GM12878 (cell line): ENCODE results near the gene VDR. TPM values are rescaled to one million over a fixed set of nuclear protein-coding genes. Genes with fewer than 3 reads are reported as not detected.

ENCODE experiments used
- ATAC-seq: fragments of 200-7000 bp; cut with Tn5 transposase; 3 replicates; pipeline ENCODE4 v1.9.1; 2020; ENCODE audit warnings: mild to moderate bottlenecking, moderate library complexity
- BruUV-seq: library from RNA; stranded (reverse); fragments of 400-500 nt; replicated peaks from 2 replicates; lab custom pipeline; 2021; lab: Mats Ljungman, UMichigan
- CTCF ChIA-PET: fragments of 300-600 bp; sonication (Branson Sonifier 250); formaldehyde crosslinking; extraction: SDS; loops from one replicate; lab custom pipeline; 2021; ENCODE audit warnings: inconsistent platforms; lab: Yijun Ruan, JAX
- POLR2A ChIA-PET: fragments of 350-600 bp; formaldehyde crosslinking; extraction: SDS; loops from one replicate; lab custom pipeline; 2021; ENCODE audit warnings: inconsistent platforms; lab: Charles Lee
- RAD21 ChIA-PET: fragments of 300-600 bp; sonication (Branson Sonifier 250); formaldehyde crosslinking; loops from one replicate; lab custom pipeline; 2023; ENCODE audit warnings: antibody characterized with exemption; ENCODE audit not compliant: unreplicated experiment; lab: Charles Lee
- SMC1A ChIA-PET: fragments of 300-600 bp; sonication (Branson Sonifier 250); formaldehyde crosslinking; loops from one replicate; lab custom pipeline; 2023; ENCODE audit not compliant: unreplicated experiment, uncharacterized antibody; lab: Charles Lee
- DNase-seq: peaks from one replicate; pipeline ENCODE4 v3.0.0-alpha.2; 2011; ENCODE audit warnings: low read depth, low spot score
- FAIRE-seq: peaks from 3 replicates; lab custom pipeline; 2011; peaks lifted over from hg19 to GRCh38; lab: Jason Lieb, UNC
- H2AFZ ChIP-seq: 2 replicates; pipeline ENCODE4 v1.6.0; 2011; ENCODE audit warnings: low read depth, low read length, control low read depth; ENCODE audit not compliant: control insufficient read depth
- H3K27ac ChIP-seq: 2 replicates; pipeline ENCODE4 v1.5.1; 2011; ENCODE audit warnings: control low read depth; ENCODE audit not compliant: control insufficient read depth, insufficient read depth
- H3K27me3 ChIP-seq, 2 experiments: replicated peaks in 1 of 2; 2 replicates each; pipeline versions ENCODE4 v1.6.0 to v1.6.1; 2011; ENCODE audit warnings: low read length in 1 of 2; ENCODE audit not compliant: control insufficient read depth in 2 of 2, insufficient read depth in 2 of 2
- H3K36me3 ChIP-seq, 2 experiments: 2 replicates each; pipeline ENCODE4 v1.5.1; 2011; ENCODE audit warnings: low read length in 1 of 2; ENCODE audit not compliant: control insufficient read depth in 2 of 2, insufficient read depth in 2 of 2
- H3K4me1 ChIP-seq: 2 replicates; pipeline ENCODE4 v1.6.1; 2011; ENCODE audit warnings: mild to moderate bottlenecking, low read length, moderate library complexity, mixed read lengths; ENCODE audit not compliant: control insufficient read depth, insufficient read depth
- H3K4me2 ChIP-seq: 2 replicates; pipeline ENCODE4 v1.6.0; 2011; ENCODE audit warnings: control low read depth; ENCODE audit not compliant: control insufficient read depth, insufficient read depth
- H3K4me3 ChIP-seq: fragments of 200-600 bp; sonication (generic); 2 replicates; pipeline ENCODE4 v1.5.1; 2016
- H3K79me2 ChIP-seq: 2 replicates; pipeline ENCODE4 v1.6.0; 2011; ENCODE audit warnings: low read length; ENCODE audit not compliant: control insufficient read depth, insufficient read depth
- H3K9ac ChIP-seq: 2 replicates; pipeline ENCODE4 v1.8.0; 2011; ENCODE audit warnings: low read length, control low read depth, mixed read lengths; ENCODE audit not compliant: control insufficient read depth, insufficient read depth
- H3K9me3 ChIP-seq: replicated peaks from 3 replicates; pipeline ENCODE4 v1.5.1; 2011; ENCODE audit warnings: mild to moderate bottlenecking, low read length; ENCODE audit not compliant: control insufficient read depth, insufficient read depth
- H4K20me1 ChIP-seq: 2 replicates; pipeline ENCODE4 v1.6.0; 2011; ENCODE audit not compliant: control insufficient read depth, insufficient read depth
- ATF7 ChIP-seq: fragments of 450-650 bp; IDR thresholded peaks from 2 replicates; pipeline ENCODE4 v1.6.1; 2016; ENCODE audit warnings: low read depth, mild to moderate bottlenecking
- BCL11A ChIP-seq: IDR thresholded peaks from 2 replicates; pipeline ENCODE4 v1.6.1; 2011; ENCODE audit warnings: low read depth, low read length
- CREM ChIP-seq: IDR thresholded peaks from 2 replicates; pipeline ENCODE4 v1.6.1; 2014; ENCODE audit warnings: antibody characterized with exemption, low read depth
- CTCF ChIP-seq, 3 experiments: IDR thresholded peaks in 2 of 3; conservative IDR thresholded peaks in 1 of 3; 2 replicates each; pipeline ENCODE4 v1.5.1; 2011; ENCODE audit warnings: low read depth in 3 of 3, low read length in 3 of 3, mild to moderate bottlenecking in 3 of 3, control low read depth in 2 of 3, moderate library complexity in 2 of 3, inconsistent platforms in 1 of 3, mixed read lengths in 1 of 3; ENCODE audit not compliant: control insufficient read depth in 2 of 3, insufficient read depth in 1 of 3; ENCODE audit errors: extremely low read depth in 1 of 3
- DPF2 ChIP-seq: fragments of 450-650 bp; IDR thresholded peaks from 2 replicates; pipeline ENCODE4 v1.6.1; 2017; ENCODE audit warnings: mild to moderate bottlenecking
- EP300 ChIP-seq, 2 experiments: fragments of 150-350 bp in 1 of 2; IDR thresholded peaks; 2 replicates each; pipeline ENCODE4 v1.6.1; 2011 to 2012; ENCODE audit warnings: low read depth in 2 of 2, low read length in 2 of 2, borderline replicate concordance in 1 of 2, improper control_type of control experiment in 1 of 2, inconsistent platforms in 1 of 2; ENCODE audit not compliant: control insufficient read depth in 1 of 2
- HCFC1 ChIP-seq: fragments of 150-350 bp; IDR thresholded peaks from 2 replicates; pipeline ENCODE4 v1.6.1; 2014; ENCODE audit warnings: low read length
- MEF2A ChIP-seq: IDR thresholded peaks from 2 replicates; pipeline ENCODE4 v1.6.1; 2011; ENCODE audit warnings: low read depth, mild to moderate bottlenecking, low read length, moderate library complexity; ENCODE audit not compliant: insufficient read depth
- MTA3 ChIP-seq: IDR thresholded peaks from 2 replicates; pipeline ENCODE4 v1.6.1; 2012; ENCODE audit warnings: low read length, inconsistent platforms, borderline replicate concordance
- PAX8 ChIP-seq: fragments of 450-650 bp; IDR thresholded peaks from 2 replicates; pipeline ENCODE4 v1.6.1; 2017; ENCODE audit warnings: mild to moderate bottlenecking, moderate library complexity
- RB1 ChIP-seq: fragments of 450-650 bp; formaldehyde crosslinking; IDR thresholded peaks from 2 replicates; pipeline ENCODE4 v1.6.1; 2017; ENCODE audit warnings: mild to moderate bottlenecking, borderline replicate concordance
- SMC3 ChIP-seq: IDR thresholded peaks from 2 replicates; pipeline ENCODE4 v1.6.1; 2011; ENCODE audit warnings: low read length, improper control_type of control experiment, borderline replicate concordance
- SPI1 ChIP-seq: IDR thresholded peaks from 2 replicates; pipeline ENCODE4 v1.6.1; 2011; ENCODE audit warnings: low read depth, mild to moderate bottlenecking, low read length, moderate library complexity, borderline replicate concordance; ENCODE audit not compliant: insufficient read depth
- SRF ChIP-seq, 2 experiments: IDR thresholded peaks; 2 replicates each; pipeline ENCODE4 v1.6.1; 2011; ENCODE audit warnings: low read depth in 2 of 2, low read length in 2 of 2, mild to moderate bottlenecking in 1 of 2, moderate library complexity in 1 of 2
- STAT3 ChIP-seq: IDR thresholded peaks from 2 replicates; pipeline ENCODE4 v1.6.1; 2011; ENCODE audit warnings: low read depth, low read length, improper control_type of control experiment
- TAF1 ChIP-seq: IDR thresholded peaks from 2 replicates; pipeline ENCODE4 v1.6.1; 2011; ENCODE audit warnings: mild to moderate bottlenecking, low read depth, low read length, borderline replicate concordance
- USF1 ChIP-seq: IDR thresholded peaks from 2 replicates; pipeline ENCODE4 v1.6.1; 2011; ENCODE audit warnings: borderline replicate concordance, low read depth, mild to moderate bottlenecking, moderate library complexity, mixed read lengths, low read length; ENCODE audit not compliant: insufficient read depth; ENCODE audit errors: extremely low read length
- ZNF207 ChIP-seq: fragments of 450-650 bp; IDR thresholded peaks from 2 replicates; pipeline ENCODE4 v1.6.1; 2014; ENCODE audit warnings: antibody characterized with exemption, mild to moderate bottlenecking, borderline replicate concordance
- ZNF217 ChIP-seq: fragments of 450-650 bp; IDR thresholded peaks from 2 replicates; pipeline ENCODE4 v1.6.1; 2017; ENCODE audit warnings: antibody characterized with exemption, mild to moderate bottlenecking
- ZZZ3 ChIP-seq: IDR thresholded peaks from 2 replicates; pipeline ENCODE4 v1.6.1; 2011; ENCODE audit warnings: low read depth; ENCODE audit not compliant: control insufficient read depth, insufficient read length
- WGBS: methylation state at CpG from one replicate; pipeline ENCODE4 v1.1.6; 2016; ENCODE audit warnings: low lambda C conversion rate; ENCODE audit not compliant: insufficient replicate concordance, insufficient coverage; ENCODE audit errors: missing lambda C conversion rate; 5-methylcytosine and 5-hydroxymethylcytosine counted together
- in situ Hi-C: fragments of 300-500 bp; cut with MboI; formaldehyde crosslinking; loops from 9 replicates; pipeline ENCODE4 v1.14.3; 2018; ENCODE audit warnings: mixed read lengths
- intact Hi-C: fragments of 100-400 bp; cut with micrococcal nuclease; formaldehyde crosslinking; loops from one replicate; pipeline ENCODE4 v1.14.2; 2022; ENCODE audit not compliant: unreplicated experiment
- polyA plus RNA-seq, 11 experiments: library from polyadenylated mRNA; depleted of rRNA in 4 of 11; unstranded in 6 of 11; stranded (reverse) in 5 of 11; fragments of >200 nt; fragmentation: Nextera tagmentation in 4 of 11; fragmentation: Illumina TruSeq in 1 of 11; extraction: Ambion mirVana in 4 of 11; extraction: Trizol in 1 of 11; gene quantifications; 1 replicate in 1 of 11; 2 replicates in 10 of 11; pipeline versions ENCODE4 v1.2.1 to v1.2.3, GENCODE V29; 2011 to 2016; ENCODE audit warnings: inconsistent platforms in 2 of 11, missing spikeins in 2 of 11, low read depth in 1 of 11
- total RNA-seq, 4 experiments: library from RNA; depleted of rRNA in 3 of 4; stranded (reverse); fragments of >200 nt in 3 of 4; fragmentation: Illumina TruSeq in 1 of 4; extraction: Trizol in 1 of 4; gene quantifications; 2 replicates each; pipeline versions ENCODE4 v1.2.1 to v1.2.3, GENCODE V29; 2013 to 2021

VDR gene
- total and polyA plus RNA-seq, 10 of the 15 experiments (the other 5 are each of a cell fraction or from before 2014, with no cell fraction given): 0.27 to 7.9 (median 3.0) TPM

GRCh38 chr12:47825173-47825639 is 79.6 kb downstream of the VDR start (continued):
- no peak for TF ChIP-seq ATF7
- TF ChIP-seq, all 136 proteins: peak for 0

- no peak for TF ChIP-seq DPF2
- no peak for TF ChIP-seq HCFC1
- no peak for TF ChIP-seq RB1
- no peak for TF ChIP-seq SRF (IDR thresholded peaks at IDR 0.05; ENCODE audit: low read depth in 2 of 2, low read length in 2 of 2)
- TF ChIP-seq STAT3: no peak
- TF ChIP-seq CREM: no peak
- no peak for TF ChIP-seq PAX8
- no peak for TF ChIP-seq MEF2A
- no peak for TF ChIP-seq SMC3
- TF ChIP-seq ZNF207: no peak
- TF ChIP-seq SPI1: no peak
- TF ChIP-seq MTA3: no peak
- no peak for TF ChIP-seq USF1
- no peak for TF ChIP-seq EP300 (IDR thresholded peaks at IDR 0.05; ENCODE audit: borderline replicate concordance in 1 of 2, control insufficient read depth in 1 of 2, low read depth in 2 of 2, low read length in 2 of 2)
- TF ChIP-seq ZZZ3: no peak
- TF ChIP-seq BCL11A: no peak
- no peak for TF ChIP-seq ZNF217
- TF ChIP-seq CTCF (IDR thresholded peaks at IDR 0.05 in 2 of 3, conservative IDR thresholded peaks at IDR 0.05 in 1 of 3; ENCODE audit: control insufficient read depth in 2 of 3, extremely low read depth in 1 of 3, insufficient read depth in 1 of 3, low read depth in 3 of 3, low read length in 3 of 3): no peak
- TF ChIP-seq TAF1: no peak
- Histone ChIP-seq H3K4me3 (no peak overlapping the region), H3K4me1 (peaks cover 30% of the 10 kb centered on the region), H3K36me3 (no peaks in the 10 kb centered on the region), H4K20me1 (no peaks in the 10 kb centered on the region), H3K9me3 (no peaks in the 10 kb centered on the region), H3K79me2 (no peaks in the 10 kb centered on the region), H3K27ac (no peak overlapping the region), H3K9ac (no peak overlapping the region), H3K4me2 (no peak overlapping the region), H3K27me3 (peaks cover 0 to 4% of the 10 kb centered on the region in 2 experiments; a peak in 3 of 4 replicates), H2AFZ (no peak overlapping the region; the same call in 1 of the 2 replicates)
- in situ Hi-C loops (no loop called here), intact Hi-C loops (no loop called here)
- no peak for ATAC-seq
- RAD21 ChIA-PET: no interaction called here
- CTCF ChIA-PET: no interaction called here
- SMC1A ChIA-PET: interaction anchor here (0.9 kb wide), 1 partner anchor 18 kb away, joined by 4 read pairs; no protein-coding TSS in a partner anchor
- DNase-seq: no peak
- POLR2A ChIA-PET: interaction anchor here (0.9 kb wide), 1 partner anchor 9 kb away, joined by 4 read pairs; no protein-coding TSS in a partner anchor
- no peak for FAIRE-seq
- WGBS: 71% methylated on average over 3 of the region's 3 CpGs
- no TSS peak for BruUV-seq
Observed at GRCh38 chr12:47824635-47825034, 80.2 kb downstream of the VDR start.
